ENCODE data around the gene ACSBG1.

DNA sequence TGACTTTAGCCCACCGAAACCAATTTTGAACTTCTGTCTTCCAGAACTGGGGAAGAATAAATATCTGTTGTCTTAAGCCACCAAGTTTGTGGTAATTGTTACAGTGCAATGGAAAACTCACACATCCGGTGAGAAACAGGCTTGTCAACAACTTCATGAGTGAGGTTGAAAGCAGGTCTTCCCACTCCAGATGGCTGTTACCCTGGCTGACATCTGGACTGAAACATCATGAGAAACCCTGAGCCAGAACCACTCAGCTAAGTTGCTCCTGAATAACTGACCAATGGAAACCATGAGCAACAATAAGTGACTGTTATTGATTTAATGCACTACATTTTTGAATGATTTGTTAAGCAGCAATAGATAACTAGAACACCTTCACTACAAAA, 10.3 kb downstream of the ACSBG1 start:
- TF ChIP-seq CTCF (IDR thresholded peaks at IDR 0.05) (no peak), POLR2A (IDR thresholded peaks at IDR 0.05) (no peak)

Data from vagina (tissue), 2 donors.